ENCODE data around the gene NHLRC1.

DNA sequence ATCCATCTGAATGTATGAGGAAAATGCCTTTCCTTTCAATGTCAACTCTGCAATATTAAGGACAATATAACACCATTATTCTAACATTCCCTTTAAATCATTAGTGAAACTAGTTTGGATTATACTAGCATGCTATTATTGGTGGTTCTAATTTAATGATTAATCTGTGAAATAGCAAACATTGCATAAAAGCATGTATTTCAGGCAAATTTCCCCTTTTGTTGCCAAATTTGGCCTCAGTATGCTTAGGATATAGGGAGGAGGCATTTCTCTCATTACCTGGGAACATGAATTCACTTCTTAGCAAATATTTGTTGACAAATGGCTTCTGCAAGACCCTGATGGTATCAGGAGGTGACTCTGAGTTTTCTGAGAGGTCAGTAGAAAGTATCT lies 30.8 kb upstream of the NHLRC1 start:
- TF ChIP-seq, protein P1, sequence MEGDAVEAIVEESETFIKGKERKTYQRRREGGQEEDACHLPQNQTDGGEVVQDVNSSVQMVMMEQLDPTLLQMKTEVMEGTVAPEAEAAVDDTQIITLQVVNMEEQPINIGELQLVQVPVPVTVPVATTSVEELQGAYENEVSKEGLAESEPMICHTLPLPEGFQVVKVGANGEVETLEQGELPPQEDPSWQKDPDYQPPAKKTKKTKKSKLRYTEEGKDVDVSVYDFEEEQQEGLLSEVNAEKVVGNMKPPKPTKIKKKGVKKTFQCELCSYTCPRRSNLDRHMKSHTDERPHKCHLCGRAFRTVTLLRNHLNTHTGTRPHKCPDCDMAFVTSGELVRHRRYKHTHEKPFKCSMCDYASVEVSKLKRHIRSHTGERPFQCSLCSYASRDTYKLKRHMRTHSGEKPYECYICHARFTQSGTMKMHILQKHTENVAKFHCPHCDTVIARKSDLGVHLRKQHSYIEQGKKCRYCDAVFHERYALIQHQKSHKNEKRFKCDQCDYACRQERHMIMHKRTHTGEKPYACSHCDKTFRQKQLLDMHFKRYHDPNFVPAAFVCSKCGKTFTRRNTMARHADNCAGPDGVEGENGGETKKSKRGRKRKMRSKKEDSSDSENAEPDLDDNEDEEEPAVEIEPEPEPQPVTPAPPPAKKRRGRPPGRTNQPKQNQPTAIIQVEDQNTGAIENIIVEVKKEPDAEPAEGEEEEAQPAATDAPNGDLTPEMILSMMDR (IDR thresholded peaks at IDR 0.05; ENCODE audit: insufficient read depth, low read length): no peak
- TF ChIP-seq, protein P2, sequence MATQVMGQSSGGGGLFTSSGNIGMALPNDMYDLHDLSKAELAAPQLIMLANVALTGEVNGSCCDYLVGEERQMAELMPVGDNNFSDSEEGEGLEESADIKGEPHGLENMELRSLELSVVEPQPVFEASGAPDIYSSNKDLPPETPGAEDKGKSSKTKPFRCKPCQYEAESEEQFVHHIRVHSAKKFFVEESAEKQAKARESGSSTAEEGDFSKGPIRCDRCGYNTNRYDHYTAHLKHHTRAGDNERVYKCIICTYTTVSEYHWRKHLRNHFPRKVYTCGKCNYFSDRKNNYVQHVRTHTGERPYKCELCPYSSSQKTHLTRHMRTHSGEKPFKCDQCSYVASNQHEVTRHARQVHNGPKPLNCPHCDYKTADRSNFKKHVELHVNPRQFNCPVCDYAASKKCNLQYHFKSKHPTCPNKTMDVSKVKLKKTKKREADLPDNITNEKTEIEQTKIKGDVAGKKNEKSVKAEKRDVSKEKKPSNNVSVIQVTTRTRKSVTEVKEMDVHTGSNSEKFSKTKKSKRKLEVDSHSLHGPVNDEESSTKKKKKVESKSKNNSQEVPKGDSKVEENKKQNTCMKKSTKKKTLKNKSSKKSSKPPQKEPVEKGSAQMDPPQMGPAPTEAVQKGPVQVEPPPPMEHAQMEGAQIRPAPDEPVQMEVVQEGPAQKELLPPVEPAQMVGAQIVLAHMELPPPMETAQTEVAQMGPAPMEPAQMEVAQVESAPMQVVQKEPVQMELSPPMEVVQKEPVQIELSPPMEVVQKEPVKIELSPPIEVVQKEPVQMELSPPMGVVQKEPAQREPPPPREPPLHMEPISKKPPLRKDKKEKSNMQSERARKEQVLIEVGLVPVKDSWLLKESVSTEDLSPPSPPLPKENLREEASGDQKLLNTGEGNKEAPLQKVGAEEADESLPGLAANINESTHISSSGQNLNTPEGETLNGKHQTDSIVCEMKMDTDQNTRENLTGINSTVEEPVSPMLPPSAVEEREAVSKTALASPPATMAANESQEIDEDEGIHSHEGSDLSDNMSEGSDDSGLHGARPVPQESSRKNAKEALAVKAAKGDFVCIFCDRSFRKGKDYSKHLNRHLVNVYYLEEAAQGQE (IDR thresholded peaks at IDR 0.05; ENCODE audit: insufficient replicate concordance, low read depth): no peak
- no peak for TF ChIP-seq POLR2AphosphoS5 (IDR thresholded peaks at IDR 0.05; ENCODE audit: low read depth)
- TF ChIP-seq SPI1 (IDR thresholded peaks at IDR 0.05; ENCODE audit: borderline replicate concordance, low read depth): no peak
- TF ChIP-seq GABPA (IDR thresholded peaks at IDR 0.05; ENCODE audit: low read depth): no peak

Data from HL-60 (cell line).